Upper lobe of left lung (tissue), 6 donors: ENCODE measurements around the gene SEC14L2. TPM values are rescaled to one million over a fixed set of nuclear protein-coding genes. Genes with fewer than 3 reads are reported as not detected.

Source experiments
- ATAC-seq, 2 donors: fragments of 200-7000 bp; cut with Tn5 transposase; one replicate each; pipeline ENCODE4 v1.9.1; 2022; ENCODE audit warnings: mild to moderate bottlenecking in 2 of 2, moderate library complexity in 2 of 2; ENCODE audit not compliant: low FRiP score in 2 of 2
- DNase-seq, 2 donors: peaks; one replicate each; pipeline ENCODE4 v3.0.0-alpha.2; 2019 to 2020
- H3K27ac ChIP-seq, 4 donors: fragments of 200-600 bp; sonication (generic); one replicate each; pipeline ENCODE4 v1.5.1; 2016 to 2019
- H3K27me3 ChIP-seq, 4 donors: fragments of 200-600 bp; sonication (generic); one replicate each; pipeline ENCODE4 v1.5.1; 2017 to 2019
- H3K36me3 ChIP-seq, 4 donors: fragments of 200-600 bp; sonication (generic); one replicate each; pipeline ENCODE4 v1.5.1; 2016 to 2019
- H3K4me1 ChIP-seq, 4 donors: fragments of 200-600 bp; sonication (generic); one replicate each; pipeline ENCODE4 v1.5.1; 2018 to 2019
- H3K4me3 ChIP-seq, 4 donors: fragments of 200-600 bp; sonication (generic); one replicate each; pipeline ENCODE4 v1.5.1; 2017 to 2019; ENCODE audit warnings: mild to moderate bottlenecking in 2 of 4, moderate library complexity in 1 of 4
- H3K9me3 ChIP-seq, 4 donors: fragments of 200-600 bp; sonication (generic); one replicate each; pipeline ENCODE4 v1.5.1; 2018 to 2019
- CTCF ChIP-seq, 6 experiments: fragments of 450-650 bp in 4 of 6; fragments of 200-600 bp in 2 of 6; sonication (generic) in 2 of 6; IDR thresholded peaks; one replicate each; pipeline ENCODE4 v1.5.1; 2016 to 2019; ENCODE audit warnings: antibody characterized with exemption in 6 of 6
- EP300 ChIP-seq, 4 donors: sonication (generic); formaldehyde crosslinking; IDR thresholded peaks; one replicate each; pipeline ENCODE4 v1.5.1; 2017; ENCODE audit warnings: antibody characterized with exemption in 4 of 4, control low read depth in 2 of 4
- POLR2A ChIP-seq, 4 donors: fragments of 450-650 bp; IDR thresholded peaks; one replicate each; pipeline ENCODE4 v1.5.1; 2016 to 2017; ENCODE audit warnings: antibody characterized with exemption in 4 of 4, mild to moderate bottlenecking in 2 of 4
- POLR2AphosphoS5 ChIP-seq, 2 donors: sonication (generic); formaldehyde crosslinking; IDR thresholded peaks; one replicate each; pipeline ENCODE4 v1.5.1; 2017; ENCODE audit warnings: antibody characterized with exemption in 2 of 2
- WGBS, 2 donors: methylation state at CpG; one replicate each; pipeline ENCODE4 v1.1.5; 2017 to 2018; 5-methylcytosine and 5-hydroxymethylcytosine counted together
- total RNA-seq, 6 donors: library from RNA; depleted of rRNA in 4 of 6; stranded (reverse); fragments of >200 nt in 4 of 6; gene quantifications; one replicate each; pipeline versions ENCODE4 v1.1.0 to v1.2.1, GENCODE V29; 2016 to 2021
- donor health status: DM: no; HTN: no; CAD: no; lungs with moderate emphysema.
- donor health status: DM: no; HTN: yes; CAD: no; lungs with severe emphysema.

SEC14L2 gene
- total RNA-seq, 6 donors from 2014 or later: 5.6 to 12.6 (median 8.4) TPM

- ATAC-seq (no peak), DNase-seq (no peak)
- WGBS, 2 donors: 90 to 91% methylated on average over 4 of the region's 4 CpGs
Observed at GRCh38 chr22:30439226-30439625, 42.4 kb downstream of the SEC14L2 start.

GRCh38 chr22:30439836-30440235 lies 43.0 kb downstream of the SEC14L2 start:
- H3K27me3 ChIP-seq: no peaks in the 10 kb centered on the region
- TF ChIP-seq EP300 (IDR thresholded peaks at IDR 0.05): no peak
- no peak for TF ChIP-seq CTCF (IDR thresholded peaks at IDR 0.05)
- no peak for TF ChIP-seq POLR2A (IDR thresholded peaks at IDR 0.05)
- no peak for TF ChIP-seq POLR2AphosphoS5 (IDR thresholded peaks at IDR 0.05)
- ATAC-seq (no peak), DNase-seq (peak in 1 of 2 donors; percentile 72)
- 80 to 90% methylated on average over 10 to 11 of the region's 11 CpGs for WGBS, 2 donors
- H3K4me1 ChIP-seq: no peaks in the 10 kb centered on the region
- no peak overlapping the region for H3K27ac ChIP-seq
- H3K9me3 ChIP-seq: no peaks in the 10 kb centered on the region
- no peak overlapping the region for H3K4me3 ChIP-seq
- H3K36me3 ChIP-seq: no peaks in the 10 kb centered on the region

More at GRCh38 chr22:30439226-30439625, 42.4 kb downstream of the SEC14L2 start:
- Histone ChIP-seq H3K4me3 (no peak overlapping the region), H3K4me1 (no peaks in the 10 kb centered on the region), H3K27me3 (no peaks in the 10 kb centered on the region), H3K9me3 (no peaks in the 10 kb centered on the region), H3K36me3 (no peaks in the 10 kb centered on the region), H3K27ac (no peak overlapping the region)
- TF ChIP-seq EP300 (IDR thresholded peaks at IDR 0.05) (no peak), POLR2AphosphoS5 (IDR thresholded peaks at IDR 0.05) (no peak), POLR2A (IDR thresholded peaks at IDR 0.05) (no peak)

- DNase-seq (no peak), ATAC-seq (no peak)
- Histone ChIP-seq H3K4me1 (no peaks in the 10 kb centered on the region), H3K4me3 (no peak overlapping the region), H3K27me3 (no peaks in the 10 kb centered on the region), H3K9me3 (no peaks in the 10 kb centered on the region), H3K27ac (no peak overlapping the region), H3K36me3 (no peaks in the 10 kb centered on the region)
- TF ChIP-seq POLR2A (IDR thresholded peaks at IDR 0.05) (no peak), EP300 (IDR thresholded peaks at IDR 0.05) (no peak)
- WGBS, 2 donors: 82 to 84% methylated on average over 8 to 9 of the region's 9 CpGs
Observed at GRCh38 chr22:30441088-30441487, 44.3 kb downstream of the SEC14L2 start.

- no peak overlapping the region for H3K27ac ChIP-seq
- ATAC-seq: peak; percentile 57 to 82
- no peak for TF ChIP-seq EP300 (IDR thresholded peaks at IDR 0.05)
- peak; percentile 68 to 80 (median 72) for TF ChIP-seq CTCF (IDR thresholded peaks at IDR 0.05)
- no peak overlapping the region for H3K4me3 ChIP-seq
- no peaks in the 10 kb centered on the region for H3K4me1 ChIP-seq
- no peaks in the 10 kb centered on the region for H3K9me3 ChIP-seq
- H3K36me3 ChIP-seq: no peaks in the 10 kb centered on the region
- DNase-seq: peak in 1 of 2 donors; percentile 48
- no peaks in the 10 kb centered on the region for H3K27me3 ChIP-seq
- 24 to 27% methylated on average over 11 of the region's 11 CpGs for WGBS, 2 donors
Observed at GRCh38 chr22:30444632-30445437, 48.0 kb downstream of the SEC14L2 start.

GRCh38 chr22:30445438-30446145 lies 48.8 kb downstream of the SEC14L2 start:
- 51 to 52% methylated on average over 5 of the region's 5 CpGs for WGBS, 2 donors
- DNase-seq: no peak
- ATAC-seq: no peak
- Histone ChIP-seq H3K4me3 (no peak overlapping the region), H3K27ac (no peak overlapping the region), H3K9me3 (no peaks in the 10 kb centered on the region), H3K36me3 (no peaks in the 10 kb centered on the region), H3K4me1 (no peaks in the 10 kb centered on the region), H3K27me3 (no peaks in the 10 kb centered on the region)
- TF ChIP-seq CTCF (IDR thresholded peaks at IDR 0.05) (peak in 1 of 6 experiments; percentile 17), POLR2A (IDR thresholded peaks at IDR 0.05) (no peak), POLR2AphosphoS5 (IDR thresholded peaks at IDR 0.05) (no peak)
